Loucy (cell line): ENCODE data around the gene CNTNAP2.

Source experiments
- H2AFZ ChIP-seq: fragments of 200-600 bp; sonication (generic); 2 replicates; pipeline ENCODE4 v1.6.0; 2016; ENCODE audit warnings: antibody characterized with exemption, mild to moderate bottlenecking, low read length, moderate library complexity
- H3F3A ChIP-seq: fragments of 200-600 bp; 2 replicates; pipeline ENCODE4 v1.6.0; 2016; ENCODE audit warnings: antibody characterized with exemption, low read depth, mild to moderate bottlenecking
- H3K27me3 ChIP-seq: fragments of 200-600 bp; sonication (generic); 2 replicates; pipeline ENCODE4 v1.6.1; 2014; ENCODE audit warnings: low read length, mild to moderate bottlenecking; ENCODE audit not compliant: insufficient read depth, poor library complexity, severe bottlenecking
- H3K36me3 ChIP-seq: fragments of 200-600 bp; sonication (generic); 2 replicates; pipeline ENCODE4 v1.6.1; 2016; ENCODE audit warnings: low read length; ENCODE audit not compliant: insufficient read depth
- H3K4me1 ChIP-seq: fragments of 200-600 bp; sonication (generic); 2 replicates; pipeline ENCODE4 v1.5.1; 2014; ENCODE audit warnings: low read length, mild to moderate bottlenecking; ENCODE audit not compliant: insufficient read depth, poor library complexity, severe bottlenecking
- H3K4me2 ChIP-seq: fragments of 200-600 bp; sonication (generic); 2 replicates; pipeline ENCODE4 v1.6.0; 2014; ENCODE audit warnings: antibody characterized with exemption, low read length, low read depth, mild to moderate bottlenecking; ENCODE audit not compliant: poor library complexity, severe bottlenecking
- H3K4me3 ChIP-seq: fragments of 200-600 bp; sonication (generic); 2 replicates; pipeline ENCODE4 v1.5.1; 2014; ENCODE audit warnings: low read length, mild to moderate bottlenecking, mixed read lengths; ENCODE audit not compliant: poor library complexity, severe bottlenecking
- H3K79me2 ChIP-seq: fragments of 200-600 bp; sonication (generic); 2 replicates; pipeline ENCODE4 v1.6.1; 2014; ENCODE audit warnings: low read length; ENCODE audit not compliant: insufficient read depth
- H3K9ac ChIP-seq: fragments of 200-600 bp; sonication (generic); 2 replicates; pipeline ENCODE4 v1.6.0; 2014; ENCODE audit warnings: mild to moderate bottlenecking, low read depth, low read length, moderate library complexity; ENCODE audit not compliant: poor library complexity, severe bottlenecking
- H3K9me2 ChIP-seq: fragments of 200-600 bp; sonication (generic); replicated peaks from 2 replicates; pipeline ENCODE4 v1.6.1; 2016; ENCODE audit warnings: low read depth, low read length, mixed read lengths
- H3K9me3 ChIP-seq: fragments of 200-600 bp; sonication (generic); 2 replicates; pipeline ENCODE4 v1.6.1; 2014; ENCODE audit warnings: mild to moderate bottlenecking, antibody characterized with exemption, low read length, low read depth; ENCODE audit not compliant: insufficient read depth
- H4K20me1 ChIP-seq: fragments of 200-600 bp; sonication (generic); 2 replicates; pipeline ENCODE4 v1.6.0; 2014; ENCODE audit warnings: antibody characterized with exemption, low read length, mild to moderate bottlenecking; ENCODE audit not compliant: insufficient read depth, poor library complexity, severe bottlenecking
- EZH2phosphoT487 ChIP-seq: fragments of 200-600 bp; IDR thresholded peaks from 2 replicates; pipeline ENCODE4 v1.6.1; 2018; ENCODE audit warnings: antibody characterized with exemption, mild to moderate bottlenecking, moderate library complexity, borderline replicate concordance
- TF ChIP-seq, protein P1 (sequence below): fragments of 200-600 bp; sonication (generic); conservative IDR thresholded peaks from 2 replicates; pipeline ENCODE4 v1.5.1; 2014; ENCODE audit warnings: mild to moderate bottlenecking, antibody characterized with exemption, low read length

Gene CNTNAP2

DNA sequence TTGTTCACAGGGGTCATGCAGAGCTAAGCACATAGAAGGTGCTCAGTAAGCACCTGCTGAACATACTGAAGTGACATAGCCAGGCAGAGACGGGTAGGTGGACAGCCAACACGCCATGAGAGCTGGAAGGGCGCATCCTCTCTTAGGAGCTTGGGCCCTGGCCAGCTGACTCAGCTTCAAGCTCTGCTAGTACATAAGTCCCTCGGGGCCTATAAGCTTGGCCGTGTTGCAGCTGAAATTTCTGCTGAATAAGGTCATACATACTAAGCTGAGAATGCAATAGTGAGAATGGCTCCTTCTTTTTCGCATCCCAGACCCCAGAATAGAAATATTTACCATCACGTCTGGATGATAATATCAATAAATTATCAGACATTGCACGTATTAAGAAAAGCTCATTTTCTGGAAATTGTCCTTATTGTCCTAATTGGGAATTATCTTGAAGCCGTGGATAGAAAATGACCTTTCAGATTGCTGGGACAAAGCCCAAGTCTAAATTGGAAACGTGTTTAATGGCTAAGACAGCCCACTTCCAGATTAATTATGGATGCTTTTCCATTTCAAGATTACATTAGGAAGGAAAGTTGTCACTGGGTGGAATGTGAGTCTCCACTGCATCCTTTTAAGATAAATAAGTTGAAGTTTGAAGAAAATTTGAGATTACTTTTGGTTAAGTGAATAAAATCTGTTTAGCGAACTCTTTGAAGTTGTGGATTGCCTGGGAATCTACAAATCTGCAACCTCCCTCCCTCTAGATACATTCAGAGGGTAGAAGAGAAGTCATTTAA, 2186.9 kb downstream of the CNTNAP2 start:
- no peak overlapping the region for H3K9ac ChIP-seq
- H3K9me2 ChIP-seq, result no peaks in the 10 kb centered on the region
- no peaks in the 10 kb centered on the region for H3F3A ChIP-seq
- TF ChIP-seq EZH2phosphoT487, result no peak
- TF ChIP-seq, protein P1, sequence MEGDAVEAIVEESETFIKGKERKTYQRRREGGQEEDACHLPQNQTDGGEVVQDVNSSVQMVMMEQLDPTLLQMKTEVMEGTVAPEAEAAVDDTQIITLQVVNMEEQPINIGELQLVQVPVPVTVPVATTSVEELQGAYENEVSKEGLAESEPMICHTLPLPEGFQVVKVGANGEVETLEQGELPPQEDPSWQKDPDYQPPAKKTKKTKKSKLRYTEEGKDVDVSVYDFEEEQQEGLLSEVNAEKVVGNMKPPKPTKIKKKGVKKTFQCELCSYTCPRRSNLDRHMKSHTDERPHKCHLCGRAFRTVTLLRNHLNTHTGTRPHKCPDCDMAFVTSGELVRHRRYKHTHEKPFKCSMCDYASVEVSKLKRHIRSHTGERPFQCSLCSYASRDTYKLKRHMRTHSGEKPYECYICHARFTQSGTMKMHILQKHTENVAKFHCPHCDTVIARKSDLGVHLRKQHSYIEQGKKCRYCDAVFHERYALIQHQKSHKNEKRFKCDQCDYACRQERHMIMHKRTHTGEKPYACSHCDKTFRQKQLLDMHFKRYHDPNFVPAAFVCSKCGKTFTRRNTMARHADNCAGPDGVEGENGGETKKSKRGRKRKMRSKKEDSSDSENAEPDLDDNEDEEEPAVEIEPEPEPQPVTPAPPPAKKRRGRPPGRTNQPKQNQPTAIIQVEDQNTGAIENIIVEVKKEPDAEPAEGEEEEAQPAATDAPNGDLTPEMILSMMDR, result no peak
- no peak overlapping the region for H3K4me3 ChIP-seq
- H3K4me2 ChIP-seq, result no peak overlapping the region
- H3K79me2 ChIP-seq, result no peaks in the 10 kb centered on the region
- H3K9me3 ChIP-seq, result no peaks in the 10 kb centered on the region; the same call in 1 of the 2 replicates
- no peak overlapping the region for H2AFZ ChIP-seq
- H3K36me3 ChIP-seq, result no peaks in the 10 kb centered on the region
- no peaks in the 10 kb centered on the region for H3K4me1 ChIP-seq
- no peaks in the 10 kb centered on the region for H4K20me1 ChIP-seq
- no peaks in the 10 kb centered on the region for H3K27me3 ChIP-seq

DNA sequence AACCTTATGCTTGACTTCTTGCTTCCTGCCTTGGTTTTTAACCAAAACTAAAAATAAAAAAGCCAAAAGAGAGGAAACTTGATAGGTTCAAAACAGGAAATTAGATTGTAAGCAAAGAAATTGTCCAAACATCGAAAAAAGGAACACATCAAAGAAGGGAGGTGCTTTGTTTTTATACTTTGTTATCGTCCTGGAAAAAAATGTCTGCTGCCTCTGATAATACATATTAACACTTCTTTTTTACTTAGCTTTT, 2187.4 kb downstream of the CNTNAP2 start:
- Histone ChIP-seq H3K9me2 (no peaks in the 10 kb centered on the region), H3K36me3 (no peaks in the 10 kb centered on the region), H2AFZ (no peak overlapping the region), H3F3A (no peaks in the 10 kb centered on the region), H3K9me3 (no peaks in the 10 kb centered on the region; the same call in 1 of the 2 replicates), H3K27me3 (no peaks in the 10 kb centered on the region), H3K79me2 (no peaks in the 10 kb centered on the region), H3K4me2 (no peak overlapping the region), H3K4me1 (no peaks in the 10 kb centered on the region), H4K20me1 (no peaks in the 10 kb centered on the region), H3K9ac (no peak overlapping the region), H3K4me3 (no peak overlapping the region)
- TF ChIP-seq, protein P1, result no peak
- TF ChIP-seq EZH2phosphoT487, result no peak

DNA sequence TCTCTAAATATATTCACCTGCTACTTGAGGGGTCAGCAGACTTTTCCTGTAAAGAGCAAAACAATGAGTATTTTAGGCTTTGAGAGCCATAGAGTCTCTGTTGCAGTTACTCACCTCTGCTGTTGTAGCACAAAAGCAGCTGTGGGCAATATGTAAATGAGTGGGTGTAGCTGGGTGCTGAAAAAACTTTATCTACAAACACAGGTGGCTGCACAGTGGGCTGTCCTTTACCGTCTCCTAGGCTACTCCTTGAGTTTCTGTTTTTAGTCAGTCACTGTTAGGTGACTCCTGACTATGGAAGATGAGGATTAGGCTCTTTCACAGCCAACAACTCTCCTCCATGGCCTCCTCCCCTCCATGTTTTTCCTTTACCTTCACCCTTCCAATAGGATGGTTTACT, 2187.9 kb downstream of the CNTNAP2 start:
- no peaks in the 10 kb centered on the region for H3K27me3 ChIP-seq
- H3K79me2 ChIP-seq, result no peaks in the 10 kb centered on the region
- TF ChIP-seq EZH2phosphoT487, result no peak
- TF ChIP-seq, protein P1, result no peak
- no peaks in the 10 kb centered on the region for H3K36me3 ChIP-seq
- H3F3A ChIP-seq, result no peaks in the 10 kb centered on the region
- H3K9ac ChIP-seq, result no peak overlapping the region
- H3K9me2 ChIP-seq, result no peaks in the 10 kb centered on the region
- H4K20me1 ChIP-seq, result no peaks in the 10 kb centered on the region
- H3K4me1 ChIP-seq, result no peaks in the 10 kb centered on the region
- no peak overlapping the region for H3K4me2 ChIP-seq
- H2AFZ ChIP-seq, result no peak overlapping the region
- no peaks in the 10 kb centered on the region; the same call in 1 of the 2 replicates for H3K9me3 ChIP-seq
- no peak overlapping the region for H3K4me3 ChIP-seq
